ENCODE measurements around the gene LIN37. TPM values are rescaled to one million over a fixed set of nuclear protein-coding genes. Genes with fewer than 3 reads are reported as not detected.

LIN37 gene
- total RNA-seq, 4 donors from 2014 or later = 5.7 to 13.4 (median 9.5) TPM

DNA sequence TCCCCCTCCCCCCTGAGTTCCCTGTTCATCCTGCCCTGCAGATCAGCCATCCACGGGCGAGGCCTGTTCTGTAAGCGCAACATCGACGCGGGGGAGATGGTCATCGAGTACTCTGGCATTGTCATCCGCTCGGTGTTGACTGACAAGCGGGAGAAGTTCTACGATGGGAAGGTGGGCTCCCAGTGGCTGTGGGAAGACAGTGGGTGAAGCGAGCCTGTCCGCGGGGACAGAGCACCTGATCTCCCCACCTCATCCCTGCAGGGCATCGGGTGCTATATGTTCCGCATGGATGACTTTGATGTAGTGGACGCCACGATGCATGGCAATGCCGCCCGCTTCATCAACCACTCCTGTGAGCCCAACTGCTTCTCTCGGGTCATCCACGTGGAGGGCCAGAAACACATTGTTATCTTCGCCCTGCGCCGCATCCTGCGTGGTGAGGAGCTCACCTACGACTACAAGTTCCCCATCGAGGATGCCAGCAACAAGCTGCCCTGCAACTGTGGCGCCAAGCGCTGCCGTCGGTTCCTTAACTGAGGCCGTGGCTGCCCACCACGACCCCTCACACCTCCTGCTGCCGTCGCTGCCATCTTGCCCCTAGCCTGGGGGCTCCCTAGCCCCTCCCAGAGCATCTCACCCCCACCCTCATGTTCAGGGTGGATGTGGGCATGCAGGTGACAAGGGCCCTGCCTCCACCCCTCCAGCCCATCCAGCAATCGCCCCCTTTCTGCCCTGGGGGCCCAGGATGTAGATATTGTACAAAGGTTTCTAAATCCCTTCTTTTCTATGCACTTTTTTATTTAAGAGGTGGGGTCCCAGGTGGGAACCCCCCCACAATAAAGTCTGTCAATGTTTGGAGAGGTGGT lies 10.1 kb upstream of the LIN37 start:
- intact Hi-C loops (cut with DNase I) = no loop called here

DNA sequence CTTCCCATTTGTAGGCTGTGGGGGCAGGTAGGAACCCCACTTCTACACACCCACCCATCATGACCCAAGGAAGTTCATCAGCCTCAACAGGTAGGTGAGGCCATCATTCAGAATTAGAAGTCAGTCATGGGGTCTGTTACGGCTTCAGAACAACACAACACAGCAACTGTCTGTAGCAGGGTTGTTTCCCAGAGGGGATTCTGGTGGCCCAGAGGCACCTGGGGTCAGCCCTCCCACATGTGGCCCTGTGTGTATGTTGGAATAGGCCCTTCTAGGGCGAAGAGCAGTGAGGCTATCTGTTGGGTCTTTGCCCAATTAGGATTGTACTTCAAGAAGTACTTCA lies 9.5 kb upstream of the LIN37 start:
- WGBS, 2 donors = 92 to 100% methylated on average over 1 to 2 of the region's 2 CpGs
- intact Hi-C loops (cut with DNase I) = no loop called here
- peaks cover 13 to 44% (median 15%) of the 10 kb centered on the region in 3 donors for H3K4me1 ChIP-seq
- no peak overlapping the region for H3K27ac ChIP-seq
- no peak for TF ChIP-seq CTCF (IDR thresholded peaks at IDR 0.05)
- TF ChIP-seq POLR2A (IDR thresholded peaks at IDR 0.05) = no peak
- DNase-seq = no peak
- H3K27me3 ChIP-seq = no peaks in the 10 kb centered on the region
- H3K9me3 ChIP-seq = no peaks in the 10 kb centered on the region
- no peak overlapping the region for H3K4me3 ChIP-seq
- peaks cover 22 to 67% (median 32%) of the 10 kb centered on the region in 3 donors for H3K36me3 ChIP-seq

More for the DNA sequence above, 10.1 kb upstream of the LIN37 start:
- 86 to 90% methylated on average over 16 to 22 of the region's 37 CpGs for WGBS, 2 donors
- H3K9me3 ChIP-seq = no peaks in the 10 kb centered on the region
- no peak overlapping the region for H3K27ac ChIP-seq
- H3K27me3 ChIP-seq = no peaks in the 10 kb centered on the region
- peaks cover 27 to 73% (median 38%) of the 10 kb centered on the region in 3 donors for H3K36me3 ChIP-seq
- no peak for TF ChIP-seq POLR2A (IDR thresholded peaks at IDR 0.05)
- peaks cover 13 to 39% (median 15%) of the 10 kb centered on the region in 3 donors for H3K4me1 ChIP-seq
- DNase-seq = no peak
- H3K4me3 ChIP-seq = no peak overlapping the region

- TF ChIP-seq CTCF (IDR thresholded peaks at IDR 0.05) (no peak), POLR2A (IDR thresholded peaks at IDR 0.05) (no peak)
- no peaks in the 10 kb centered on the region for H3K9me3 ChIP-seq
- intact Hi-C loops (cut with DNase I) = no loop called here
- H3K4me1 ChIP-seq = peaks cover 19 to 50% (median 21%) of the 10 kb centered on the region in 3 donors
- DNase-seq = no peak
- peak overlapping the region; percentile 46 to 74 (median 60) for H3K4me3 ChIP-seq
- H3K36me3 ChIP-seq = peaks cover 18 to 61% (median 27%) of the 10 kb centered on the region in 3 donors
- H3K27me3 ChIP-seq = no peaks in the 10 kb centered on the region
- 80 to 87% methylated on average over 1 to 9 of the region's 29 CpGs for WGBS, 2 donors
- peak overlapping the region; percentile 61 to 92 (median 82) for H3K27ac ChIP-seq
These were observed 8.9 kb upstream of the LIN37 start for GRCh38 chr19:35739275-35740107.

- peaks cover 20 to 53% (median 22%) of the 10 kb centered on the region in 3 donors for H3K4me1 ChIP-seq
- H3K4me3 ChIP-seq = peak overlapping the region; percentile 46 to 74 (median 60)
- H3K27me3 ChIP-seq = no peaks in the 10 kb centered on the region
- H3K36me3 ChIP-seq = peaks cover 15 to 55% (median 27%) of the 10 kb centered on the region in 3 donors
- intact Hi-C loops (cut with DNase I) = no loop called here
- H3K9me3 ChIP-seq = no peaks in the 10 kb centered on the region
- no peak for DNase-seq
- 7 to 8% methylated on average over 3 to 4 of the region's 16 CpGs for WGBS, 2 donors
- TF ChIP-seq POLR2A (IDR thresholded peaks at IDR 0.05) = no peak
- TF ChIP-seq CTCF (IDR thresholded peaks at IDR 0.05) = no peak
- H3K27ac ChIP-seq = peak overlapping the region; percentile 61 to 92 (median 82)
These were observed 8.3 kb upstream of the LIN37 start for GRCh38 chr19:35740108-35740422.

DNA sequence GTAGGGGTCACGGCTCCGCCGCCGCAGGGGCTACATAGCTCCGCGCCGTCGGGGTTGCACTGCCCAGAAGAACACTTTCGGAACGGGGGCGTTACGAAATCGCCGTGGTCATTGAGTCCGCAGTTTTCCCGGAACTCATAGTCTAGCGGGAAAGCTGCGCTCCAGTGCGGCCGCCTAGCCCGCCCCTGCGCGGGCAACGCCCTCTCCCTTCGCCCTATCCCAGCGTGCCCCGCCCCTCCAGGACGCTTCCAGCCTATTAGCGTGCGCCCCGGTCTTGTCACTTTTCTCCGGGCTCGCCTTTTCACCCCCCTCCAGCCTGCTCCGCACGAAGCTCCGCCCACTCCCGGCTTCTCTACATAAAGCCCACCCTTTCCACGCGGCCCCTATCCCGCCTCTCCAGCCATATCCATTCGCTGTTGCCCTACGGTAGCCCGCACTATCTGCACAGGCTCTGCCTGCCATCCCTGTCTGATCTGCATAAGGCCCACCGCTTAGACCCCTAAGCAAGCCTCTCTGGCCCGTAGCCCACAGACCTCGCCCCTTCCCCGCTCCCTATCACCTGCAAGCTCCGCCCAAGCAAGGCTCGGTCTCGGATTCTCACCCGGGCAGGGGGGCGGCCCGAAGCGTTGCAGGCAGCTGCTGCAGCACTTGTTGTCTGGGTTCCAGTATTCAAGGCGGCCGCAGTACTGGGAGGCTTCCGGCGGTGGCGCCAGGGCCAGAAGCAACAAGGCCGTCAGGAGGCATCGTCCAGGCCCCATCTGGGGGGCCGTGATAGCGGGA lies 7.8 kb upstream of the LIN37 start:
- Histone ChIP-seq H3K4me3 (peak overlapping the region; percentile 46 to 74 (median 60)), H3K36me3 (peaks cover 10 to 50% (median 27%) of the 10 kb centered on the region in 3 donors), H3K4me1 (peaks cover 20 to 54% (median 22%) of the 10 kb centered on the region in 3 donors), H3K27me3 (no peaks in the 10 kb centered on the region), H3K27ac (peak overlapping the region; percentile 69 to 92 (median 82)), H3K9me3 (no peaks in the 10 kb centered on the region)
- TF ChIP-seq CTCF (IDR thresholded peaks at IDR 0.05) = peak in 1 of 6 experiments; percentile 29
- TF ChIP-seq POLR2A (IDR thresholded peaks at IDR 0.05) = peak in 1 of 4 donors; percentile 51
- intact Hi-C loops (cut with DNase I) = no loop called here
- WGBS, 2 donors = 0% methylated on average over 25 to 36 of the region's 63 CpGs
- peak; percentile 91 for DNase-seq
